Measurements from ENCODE around the gene POLD2.

Gene POLD2

GRCh38 chr7:44152971-44153947 is 29.9 kb upstream of the POLD2 start:
- no peak for DNase-seq

DNA sequence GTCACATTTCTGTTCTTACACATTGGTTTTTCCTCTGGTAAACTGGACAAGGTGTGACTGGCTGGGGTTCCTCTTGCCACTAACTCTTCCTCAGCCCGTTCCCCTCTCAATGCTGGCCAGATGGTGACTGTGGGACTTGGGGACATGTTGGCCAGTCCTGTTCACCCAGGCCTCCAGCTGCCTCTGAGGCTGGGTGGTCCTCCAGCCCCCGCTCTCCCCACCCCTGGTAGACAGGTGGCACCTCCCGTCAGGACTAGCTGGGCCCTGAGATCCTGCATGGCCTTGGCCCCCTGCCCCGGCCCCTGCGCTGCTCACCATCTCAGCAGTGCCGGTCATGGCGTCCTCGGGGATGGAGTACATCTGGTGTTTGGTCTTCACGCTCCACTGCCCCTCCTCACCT is 28.6 kb upstream of the POLD2 start:
- DNase-seq = no peak

DNA sequence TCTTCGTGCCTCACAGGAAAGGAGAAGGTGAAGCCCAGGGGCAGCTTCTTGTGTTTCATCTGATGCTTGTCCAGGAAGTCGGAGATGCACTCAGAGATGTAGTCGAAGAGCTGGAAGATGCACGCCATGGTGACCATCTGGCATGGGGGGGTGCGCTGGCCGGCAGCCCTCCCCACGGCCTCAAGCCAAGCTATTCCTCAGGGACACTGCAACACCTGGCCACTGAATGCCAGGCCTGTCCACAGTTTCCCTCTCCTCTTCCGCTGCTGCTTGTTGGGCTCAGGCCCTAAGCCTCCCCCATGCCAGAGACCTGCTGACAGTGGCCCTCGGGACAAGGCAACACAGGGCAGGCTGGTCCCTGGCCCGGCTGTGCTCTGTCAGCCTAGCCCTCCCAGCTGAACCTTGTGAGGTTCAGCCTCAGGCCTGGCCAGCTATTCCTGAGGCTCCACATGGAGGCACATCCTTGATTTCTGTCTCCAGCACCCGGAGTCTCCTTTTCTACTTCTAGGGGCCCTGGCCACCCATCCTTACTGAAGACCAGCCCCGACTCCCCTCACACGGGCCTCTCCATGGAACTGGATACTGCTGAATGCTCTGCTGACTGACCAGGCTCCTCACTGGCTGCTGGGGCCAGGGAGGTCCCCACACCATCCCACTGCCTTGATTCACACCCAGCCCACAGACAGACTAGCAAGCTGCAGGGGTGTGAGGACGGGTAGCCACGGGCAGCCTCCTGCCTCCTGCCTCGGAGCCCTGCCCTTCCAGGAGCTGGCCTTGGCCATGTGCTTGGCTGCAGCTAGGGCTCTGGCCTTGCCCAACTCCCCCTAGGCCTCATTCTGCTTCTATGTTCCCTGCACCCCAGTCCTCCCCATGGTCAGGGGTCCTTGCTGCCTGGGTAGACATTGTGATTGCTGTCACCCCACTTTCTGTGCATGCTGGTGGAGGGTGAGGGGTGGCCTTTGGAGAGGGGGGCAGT is 27.9 kb upstream of the POLD2 start:
- DNase-seq = no peak

GRCh38 chr7:44150466-44150832 is 27.1 kb upstream of the POLD2 start:
- peak; percentile 43 for DNase-seq

GRCh38 chr7:44149571-44150465 is 26.5 kb upstream of the POLD2 start:
- peak; percentile 50 for DNase-seq

GRCh38 chr7:44148961-44149536 is 25.7 kb upstream of the POLD2 start:
- DNase-seq = peak; percentile 38

- DNase-seq = peak; percentile 40
These were observed 24.8 kb upstream of the POLD2 start for GRCh38 chr7:44148166-44148565.

DNA sequence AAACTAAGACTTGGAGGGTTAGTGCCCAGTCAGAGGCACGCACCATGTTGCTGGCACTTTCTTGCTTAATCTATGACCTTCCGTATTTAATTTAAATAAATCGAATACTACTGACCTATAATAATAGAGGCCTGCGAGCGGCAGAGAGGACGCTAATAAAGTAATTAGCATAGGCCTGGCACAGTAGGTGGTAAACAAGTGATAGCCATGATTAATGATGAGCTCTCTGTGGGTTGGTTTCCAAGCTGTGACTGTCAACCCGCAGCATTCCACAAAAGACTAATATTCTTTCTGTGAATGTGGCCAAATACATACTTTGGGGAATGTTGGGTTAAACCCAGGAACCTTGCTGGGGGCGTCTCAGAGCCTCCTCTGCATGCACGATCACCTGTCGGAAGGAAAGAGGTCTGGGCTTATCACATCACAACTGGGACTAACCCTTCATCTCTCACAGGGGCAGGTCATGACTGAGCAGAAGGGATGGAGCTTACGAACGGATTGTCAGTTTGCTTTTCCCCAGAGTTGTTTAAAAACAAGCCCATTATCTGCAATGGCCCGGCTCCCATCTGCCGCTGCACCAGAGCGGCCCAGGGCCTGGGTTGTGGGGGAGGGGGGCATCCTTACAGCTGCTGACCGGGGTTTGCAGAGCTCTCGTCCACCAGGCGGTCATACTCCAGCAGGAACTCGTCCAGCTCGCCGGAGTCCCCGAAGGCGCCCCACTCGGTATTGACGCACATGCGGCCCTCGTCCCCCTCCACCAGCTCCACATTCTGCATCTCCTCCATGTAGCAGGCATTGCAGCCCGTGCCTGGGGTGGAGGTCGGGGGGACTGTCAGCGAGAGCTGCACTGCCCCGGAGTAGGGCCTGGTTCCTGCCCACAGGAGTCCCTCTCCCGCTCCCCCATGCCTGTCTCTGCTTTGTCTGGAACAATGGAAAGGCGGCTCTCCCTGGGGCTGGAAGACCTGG is 24.0 kb upstream of the POLD2 start:
- peak; percentile 53 for DNase-seq

- DNase-seq = no peak
These were observed 22.9 kb upstream of the POLD2 start for GRCh38 chr7:44145969-44146911.

DNA sequence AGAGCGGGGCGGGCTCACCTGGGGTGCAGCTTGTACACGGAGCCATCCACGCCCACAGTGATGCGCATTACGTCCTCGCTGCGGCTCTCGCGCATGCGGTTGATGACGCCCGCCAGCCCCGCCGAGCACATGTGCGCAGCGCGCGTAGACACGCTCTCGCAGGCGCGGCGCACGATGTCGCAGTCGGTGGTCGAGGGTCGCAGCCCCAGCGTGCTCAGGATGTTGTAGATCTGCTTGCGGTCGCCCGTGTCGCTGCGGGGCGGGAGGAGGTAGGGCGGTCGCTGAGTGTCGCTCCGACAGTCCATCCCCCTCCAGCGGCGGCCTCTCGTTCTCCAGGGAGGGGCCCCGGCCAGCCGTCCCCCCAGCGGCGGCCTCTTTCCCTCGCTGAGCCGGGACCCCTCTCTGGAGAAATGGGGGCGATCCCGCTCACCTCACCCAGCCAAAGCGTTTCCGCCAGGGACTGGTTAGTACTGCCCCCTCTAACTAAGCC is 22.2 kb upstream of the POLD2 start:
- DNase-seq = peak; percentile 83

- no peak for DNase-seq
These were observed 21.7 kb upstream of the POLD2 start for GRCh38 chr7:44144968-44145478.

- DNase-seq = no peak
These were observed 21.1 kb upstream of the POLD2 start for GRCh38 chr7:44144426-44144967.

GRCh38 chr7:44143646-44144250 is 20.4 kb upstream of the POLD2 start:
- DNase-seq = no peak

GRCh38 chr7:44142028-44142427 is 18.7 kb upstream of the POLD2 start:
- no peak for DNase-seq

- no peak for DNase-seq
These were observed 18.0 kb upstream of the POLD2 start, which contains the start of gene MYL7 for GRCh38 chr7:44141221-44141850. TSS of gene MYL7 (minus strand) at chr7:44141332. CDS start at chr7:44141305, 27 bp downstream.

- DNase-seq = no peak
These were observed 17.0 kb upstream of the POLD2 start for GRCh38 chr7:44140341-44140740.

GRCh38 chr7:44139311-44140010 is 16.1 kb upstream of the POLD2 start:
- DNase-seq = no peak
